AG10803 (cell line): ENCODE data around the gene ATRN.
A peak's percentile ranks its signal among the peaks of the same experiment; 100 is the strongest.

Experiments
- DNase-seq: peaks from one replicate; pipeline ENCODE4 v3.0.0; 2010; ENCODE audit warnings: low read depth
- H3K4me3 ChIP-seq: 2 replicates; pipeline ENCODE4 v1.5.1; 2011; ENCODE audit warnings: mild to moderate bottlenecking, low read length, control low read depth
- CTCF ChIP-seq: conservative IDR thresholded peaks from 2 replicates; pipeline ENCODE4 v1.5.1; 2011; ENCODE audit warnings: mild to moderate bottlenecking, low read length, control low read depth, inconsistent platforms

Gene ATRN

GRCh38 chr20:3633913-3634478 is 163.2 kb downstream of the ATRN start:
- H3K4me3 ChIP-seq, result no peak overlapping the region
- no peak for TF ChIP-seq CTCF
- no peak for DNase-seq

- peak; percentile 30 for DNase-seq
- no peak overlapping the region for H3K4me3 ChIP-seq
- TF ChIP-seq CTCF, result no peak
These were observed 164.5 kb downstream of the ATRN start for GRCh38 chr20:3635346-3635745.

- DNase-seq, result no peak
- H3K4me3 ChIP-seq, result no peak overlapping the region
- no peak for TF ChIP-seq CTCF
These were observed 169.4 kb downstream of the ATRN start for GRCh38 chr20:3640259-3640658.

- no peak overlapping the region for H3K4me3 ChIP-seq
- no peak for DNase-seq
- TF ChIP-seq CTCF, result no peak
These were observed 174.7 kb downstream of the ATRN start for GRCh38 chr20:3645309-3646066.

- H3K4me3 ChIP-seq, result no peak overlapping the region
- no peak for DNase-seq
- no peak for TF ChIP-seq CTCF
These were observed 175.2 kb downstream of the ATRN start for GRCh38 chr20:3646067-3646440.

GRCh38 chr20:3646651-3647050 is 175.8 kb downstream of the ATRN start:
- DNase-seq, result no peak
- H3K4me3 ChIP-seq, result no peak overlapping the region
- TF ChIP-seq CTCF, result no peak

- H3K4me3 ChIP-seq, result no peak overlapping the region
- no peak for DNase-seq
- TF ChIP-seq CTCF, result no peak
These were observed 176.7 kb downstream of the ATRN start for GRCh38 chr20:3647473-3647872.
